Stomach (tissue), 9 donors: ENCODE measurements around the gene PLXNA2. TPM values are rescaled to one million over a fixed set of nuclear protein-coding genes. Genes with fewer than 3 reads are reported as not detected.

ENCODE experiments used
- DNase-seq, 2 donors: peaks; one replicate each; pipeline versions ENCODE4 v3.0.0 to v3.0.0-alpha.2; 2013 to 2019
- H3K27ac ChIP-seq, 5 donors: fragments of 200-600 bp in 4 of 5; sonication (generic) in 4 of 5; one replicate each; pipeline ENCODE4 v1.5.1; 2013 to 2019; ENCODE audit warnings: mild to moderate bottlenecking in 1 of 5, moderate library complexity in 1 of 5
- H3K27me3 ChIP-seq, 3 donors: fragments of 200-600 bp; sonication (generic); one replicate each; pipeline ENCODE4 v1.5.1; 2017 to 2019; ENCODE audit warnings: mixed run types in 1 of 3
- H3K36me3 ChIP-seq, 4 donors: fragments of 200-600 bp; sonication (generic); 1 replicate in 3 of 4; 2 replicates in 1 of 4; pipeline ENCODE4 v1.5.1; 2016 to 2019
- H3K4me1 ChIP-seq, 4 donors: fragments of 200-600 bp; sonication (generic); one replicate each; pipeline ENCODE4 v1.5.1; 2016 to 2019
- H3K4me3 ChIP-seq, 4 donors: fragments of 200-600 bp; sonication (generic) in 3 of 4; one replicate each; pipeline ENCODE4 v1.5.1; 2016 to 2019; ENCODE audit warnings: mild to moderate bottlenecking in 1 of 4
- H3K9me3 ChIP-seq, 4 donors: fragments of 200-600 bp; sonication (generic); one replicate each; pipeline ENCODE4 v1.5.1; 2016 to 2019
- EP300 ChIP-seq: sonication (generic); formaldehyde crosslinking; IDR thresholded peaks from one replicate; pipeline ENCODE4 v1.6.1; 2017; ENCODE audit warnings: antibody characterized with exemption
- POLR2A ChIP-seq, 4 donors: fragments of 450-650 bp; IDR thresholded peaks; one replicate each; pipeline ENCODE4 v1.6.1; 2016; ENCODE audit warnings: antibody characterized with exemption in 4 of 4, control low read depth in 2 of 4, mild to moderate bottlenecking in 1 of 4, moderate library complexity in 1 of 4
- POLR2AphosphoS5 ChIP-seq, 3 donors: sonication (generic); formaldehyde crosslinking; IDR thresholded peaks; one replicate each; pipeline ENCODE4 v1.6.1; 2016; ENCODE audit warnings: antibody characterized with exemption in 3 of 3
- WGBS, 5 donors: extraction: QIAGEN DNeasy Blood & Tissue Kit in 3 of 5; methylation state at CpG; one replicate each; pipeline versions ENCODE4 v1.1.5 to v1.1.7; 2013 to 2018; 5-methylcytosine and 5-hydroxymethylcytosine counted together
- intact Hi-C: fragments of 100-400 bp; cut with DNase I; formaldehyde crosslinking; loops from one replicate; pipeline ENCODE4 v1.15.1; 2023; ENCODE audit warnings: low total_unique reads
- polyA plus RNA-seq, 3 donors: library from polyadenylated mRNA; stranded (reverse); fragments of 200-250 nt; gene quantifications; one replicate each; pipeline ENCODE4 v1.2.3, GENCODE V29; 2013
- total RNA-seq, 5 donors: library from RNA; depleted of rRNA; stranded (reverse); fragments of >200 nt; gene quantifications; one replicate each; pipeline versions ENCODE4 v1.1.0 to v1.2.3, GENCODE V29; 2014 to 2016
- TF ChIP-seq, protein P1 (sequence below), 7 experiments: fragments of 450-650 bp in 4 of 7; fragments of 200-600 bp in 3 of 7; sonication (generic) in 3 of 7; IDR thresholded peaks; one replicate each; pipeline ENCODE4 v1.5.1; 2016 to 2019; ENCODE audit warnings: antibody characterized with exemption in 7 of 7, control low read depth in 2 of 7, mild to moderate bottlenecking in 1 of 7
- donor health status: healthy with polysubstance abuse.
- donor health status: Bipolar disorder and iron deficiency.
- donor health status: healthy.

The PLXNA2 gene
- total and polyA plus RNA-seq, 8 donors: 2.7 to 185 (median 28.7) TPM

DNA sequence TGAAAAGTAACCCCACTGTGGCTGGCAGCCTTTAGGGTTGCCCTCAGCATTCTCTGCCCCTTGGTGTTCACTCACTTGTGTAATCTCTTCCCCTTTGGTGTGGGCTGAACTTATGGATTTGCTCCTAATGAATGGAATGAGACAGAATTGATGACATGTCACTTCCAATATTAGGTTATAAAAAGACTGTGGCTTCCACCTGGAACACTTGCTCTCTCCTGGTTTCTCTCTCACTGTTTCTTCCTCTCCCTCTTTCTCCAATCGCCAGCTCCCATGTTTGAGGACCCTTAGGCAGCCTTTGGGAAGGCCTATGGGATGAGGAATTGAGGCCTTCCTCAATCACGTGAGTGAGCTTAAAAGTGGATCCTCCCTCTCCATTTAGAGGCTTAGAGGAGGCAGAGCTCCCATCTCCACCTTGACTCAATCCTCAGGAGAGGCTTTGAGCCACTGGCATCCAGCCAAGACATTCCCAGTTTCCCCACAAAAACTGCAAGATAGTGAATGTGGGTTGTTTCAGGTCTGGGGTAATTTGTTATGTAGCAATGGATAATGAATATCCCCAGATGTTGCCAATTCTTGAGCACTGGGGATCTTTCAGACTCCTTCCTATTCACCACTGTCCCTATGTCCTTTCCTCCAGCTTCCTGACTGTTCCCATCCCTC, 237.8 kb downstream of the PLXNA2 start:
- DNase-seq: no peak
- no peaks in the 10 kb centered on the region for H3K4me1 ChIP-seq
- TF ChIP-seq POLR2AphosphoS5 (IDR thresholded peaks at IDR 0.05): no peak
- TF ChIP-seq, protein P1, sequence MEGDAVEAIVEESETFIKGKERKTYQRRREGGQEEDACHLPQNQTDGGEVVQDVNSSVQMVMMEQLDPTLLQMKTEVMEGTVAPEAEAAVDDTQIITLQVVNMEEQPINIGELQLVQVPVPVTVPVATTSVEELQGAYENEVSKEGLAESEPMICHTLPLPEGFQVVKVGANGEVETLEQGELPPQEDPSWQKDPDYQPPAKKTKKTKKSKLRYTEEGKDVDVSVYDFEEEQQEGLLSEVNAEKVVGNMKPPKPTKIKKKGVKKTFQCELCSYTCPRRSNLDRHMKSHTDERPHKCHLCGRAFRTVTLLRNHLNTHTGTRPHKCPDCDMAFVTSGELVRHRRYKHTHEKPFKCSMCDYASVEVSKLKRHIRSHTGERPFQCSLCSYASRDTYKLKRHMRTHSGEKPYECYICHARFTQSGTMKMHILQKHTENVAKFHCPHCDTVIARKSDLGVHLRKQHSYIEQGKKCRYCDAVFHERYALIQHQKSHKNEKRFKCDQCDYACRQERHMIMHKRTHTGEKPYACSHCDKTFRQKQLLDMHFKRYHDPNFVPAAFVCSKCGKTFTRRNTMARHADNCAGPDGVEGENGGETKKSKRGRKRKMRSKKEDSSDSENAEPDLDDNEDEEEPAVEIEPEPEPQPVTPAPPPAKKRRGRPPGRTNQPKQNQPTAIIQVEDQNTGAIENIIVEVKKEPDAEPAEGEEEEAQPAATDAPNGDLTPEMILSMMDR (IDR thresholded peaks at IDR 0.05): no peak
- TF ChIP-seq POLR2A (IDR thresholded peaks at IDR 0.05): no peak
- TF ChIP-seq EP300: no peak
- 80 to 95% (median 91%) methylated on average over 2 of the region's 2 CpGs for whole genome bisulfite sequencing, 5 donors
- intact Hi-C loops: no loop called here
- no peak overlapping the region for H3K27ac ChIP-seq
- H3K4me3 ChIP-seq: no peak overlapping the region
- H3K9me3 ChIP-seq: no peaks in the 10 kb centered on the region
- H3K27me3 ChIP-seq: no peaks in the 10 kb centered on the region
- no peaks in the 10 kb centered on the region for H3K36me3 ChIP-seq

DNA sequence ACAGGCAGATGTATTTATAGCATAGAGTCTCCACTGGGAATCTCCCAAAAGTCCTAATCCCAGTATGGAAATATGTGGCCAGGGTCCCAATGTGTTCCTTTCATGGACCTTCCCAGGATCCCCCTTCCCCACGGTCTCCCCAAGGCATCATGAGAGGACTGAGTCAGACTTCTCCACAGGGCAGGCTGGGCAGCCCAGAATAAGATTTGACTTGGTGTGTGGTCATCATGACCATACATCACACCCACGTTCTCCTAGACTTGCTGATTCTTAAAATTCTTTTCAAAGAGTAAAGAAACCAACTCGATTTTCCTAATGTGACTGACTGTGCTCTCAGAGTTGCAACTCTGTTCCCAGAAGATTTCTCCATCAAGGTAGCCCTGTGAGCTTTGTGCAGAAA, 239.3 kb downstream of the PLXNA2 start:
- WGBS, 5 donors: 56 to 67% (median 66%) methylated on average over 3 of the region's 3 CpGs
- Histone ChIP-seq H3K4me3 (no peak overlapping the region), H3K4me1 (no peaks in the 10 kb centered on the region), H3K36me3 (no peaks in the 10 kb centered on the region), H3K27ac (no peak overlapping the region), H3K9me3 (peaks cover 0 to 5% (median 0%) of the 10 kb centered on the region in 4 donors), H3K27me3 (no peaks in the 10 kb centered on the region)
- TF ChIP-seq, protein P1 (IDR thresholded peaks at IDR 0.05): no peak
- TF ChIP-seq POLR2A (IDR thresholded peaks at IDR 0.05) (no peak), EP300 (no peak)
- DNase-seq: no peak
- intact Hi-C loops: no loop called here

DNA sequence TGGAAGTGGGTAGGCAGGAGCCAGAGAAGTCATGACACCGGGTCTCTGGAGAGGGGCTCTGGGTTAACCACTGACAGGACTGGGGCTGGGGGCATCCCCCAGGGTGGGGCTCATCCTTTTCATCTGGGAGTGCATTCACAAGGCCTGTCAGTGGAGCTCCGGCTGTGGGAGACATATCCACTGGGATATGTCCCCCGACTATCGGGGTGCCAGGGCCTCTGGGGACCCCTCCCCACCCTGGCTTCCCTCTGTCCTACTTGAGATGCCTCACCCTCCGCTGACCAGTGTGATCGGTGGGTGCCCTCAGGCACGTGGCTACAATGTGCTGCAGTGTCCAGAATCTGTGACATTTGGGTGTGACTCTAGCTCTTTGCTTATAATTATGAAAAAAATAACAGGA, 240.9 kb downstream of the PLXNA2 start:
- Histone ChIP-seq H3K9me3 (peaks cover 0 to 5% (median 0%) of the 10 kb centered on the region in 4 donors), H3K27me3 (no peaks in the 10 kb centered on the region), H3K4me3 (no peak overlapping the region), H3K27ac (no peak overlapping the region), H3K36me3 (no peaks in the 10 kb centered on the region), H3K4me1 (no peaks in the 10 kb centered on the region)
- 82 to 92% (median 91%) methylated on average over 7 of the region's 7 CpGs for WGBS, 5 donors
- intact Hi-C loops: no loop called here
- no peak for DNase-seq
- TF ChIP-seq, protein P1 (IDR thresholded peaks at IDR 0.05): no peak
- no peak for TF ChIP-seq POLR2A (IDR thresholded peaks at IDR 0.05)
- no peak for TF ChIP-seq EP300
- no peak for TF ChIP-seq POLR2AphosphoS5 (IDR thresholded peaks at IDR 0.05)

DNA sequence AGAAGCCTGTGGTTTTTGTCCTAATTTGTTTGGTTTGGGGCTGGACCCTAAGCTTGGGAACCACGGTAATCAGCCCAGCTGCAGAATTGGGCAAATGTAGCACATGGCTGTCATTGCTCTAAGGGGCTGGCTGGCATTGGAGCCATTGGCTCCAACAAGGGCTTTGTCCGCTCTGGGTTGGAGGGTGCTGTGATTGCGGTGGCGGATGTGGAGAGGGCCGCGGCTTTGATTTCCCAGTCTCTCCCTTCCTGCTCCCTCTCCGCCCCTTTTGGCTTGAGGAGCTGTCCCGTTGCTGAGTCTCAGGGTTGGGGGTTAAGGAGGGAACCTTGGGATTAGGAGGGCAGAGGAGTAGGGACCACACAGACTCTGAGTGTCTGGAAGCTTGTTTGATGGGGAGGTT, 241.5 kb downstream of the PLXNA2 start:
- H3K27me3 ChIP-seq: no peaks in the 10 kb centered on the region
- H3K36me3 ChIP-seq: no peaks in the 10 kb centered on the region
- H3K27ac ChIP-seq: no peak overlapping the region
- DNase-seq: no peak
- no peak overlapping the region for H3K4me3 ChIP-seq
- intact Hi-C loops: no loop called here
- H3K9me3 ChIP-seq: peaks cover 0 to 5% (median 0%) of the 10 kb centered on the region in 4 donors
- peaks cover 0 to 4% (median 1%) of the 10 kb centered on the region in 4 donors for H3K4me1 ChIP-seq
- WGBS, 5 donors: 82 to 90% (median 84%) methylated on average over 8 of the region's 8 CpGs
- no peak for TF ChIP-seq POLR2AphosphoS5 (IDR thresholded peaks at IDR 0.05)
- TF ChIP-seq, protein P1 (IDR thresholded peaks at IDR 0.05): no peak
- no peak for TF ChIP-seq EP300
- TF ChIP-seq POLR2A (IDR thresholded peaks at IDR 0.05): no peak
